Fibroblast of lung (primary cell): ENCODE measurements around the gene CLMP. TPM values are rescaled to one million over a fixed set of nuclear protein-coding genes. Genes with fewer than 3 reads are reported as not detected.
A peak's percentile ranks its signal among the peaks of the same experiment; 100 is the strongest.
"Not testable (repeated sequence)": the region's sequence is repeated elsewhere in the genome, so short reads cannot be mapped to it uniquely, and the experiment has no call there.

Experiments
- DNase-seq, 2 donors: peaks; one replicate each; pipeline versions ENCODE4 v3.0.0 to v3.0.0-alpha.2; 2010; ENCODE audit warnings: low read depth in 2 of 2
- H2AFZ ChIP-seq: 2 replicates; pipeline ENCODE4 v1.5.1; 2012; ENCODE audit warnings: low read length, control low read depth, inconsistent platforms
- H3K27ac ChIP-seq: 2 replicates; pipeline ENCODE4 v1.5.1; 2011; ENCODE audit warnings: low read length, control low read depth; ENCODE audit not compliant: insufficient read depth
- H3K27me3 ChIP-seq: 2 replicates; pipeline ENCODE4 v1.5.1; 2011; ENCODE audit warnings: mild to moderate bottlenecking, low read length; ENCODE audit not compliant: control insufficient read depth, insufficient read depth
- H3K36me3 ChIP-seq: 2 replicates; pipeline ENCODE4 v1.5.1; 2011; ENCODE audit warnings: low read length; ENCODE audit not compliant: control insufficient read depth, insufficient read depth
- H3K4me1 ChIP-seq: 2 replicates; pipeline ENCODE4 v1.5.1; 2011; ENCODE audit warnings: low read length; ENCODE audit not compliant: control insufficient read depth, insufficient read depth; ENCODE audit errors: extremely low read depth
- H3K4me2 ChIP-seq: 2 replicates; pipeline ENCODE4 v1.5.1; 2011; ENCODE audit warnings: low read length, control low read depth; ENCODE audit not compliant: insufficient read depth; ENCODE audit errors: extremely low read depth
- H3K4me3 ChIP-seq, 4 experiments: fragments of 200-600 bp in 1 of 4; sonication (generic) in 1 of 4; replicated peaks in 1 of 4; 2 replicates each; pipeline ENCODE4 v1.5.1; 2011 to 2016; ENCODE audit warnings: low read length in 4 of 4, low read depth in 3 of 4, mild to moderate bottlenecking in 3 of 4, control low read depth in 2 of 4, inconsistent platforms in 1 of 4, mixed read lengths in 1 of 4; ENCODE audit not compliant: insufficient read depth in 1 of 4; ENCODE audit errors: control extremely low read depth in 1 of 4
- H3K79me2 ChIP-seq: 2 replicates; pipeline ENCODE4 v1.5.1; 2012; ENCODE audit warnings: mild to moderate bottlenecking, low read length, inconsistent platforms; ENCODE audit not compliant: control insufficient read depth, insufficient read depth
- H3K9ac ChIP-seq: 2 replicates; pipeline ENCODE4 v1.5.1; 2011; ENCODE audit warnings: mild to moderate bottlenecking, low read length, control low read depth; ENCODE audit not compliant: insufficient read depth
- H3K9me3 ChIP-seq: 2 replicates; pipeline ENCODE4 v1.5.1; 2012; ENCODE audit warnings: low read depth, low read length; ENCODE audit not compliant: control insufficient read depth, insufficient read depth
- H4K20me1 ChIP-seq: 2 replicates; pipeline ENCODE4 v1.5.1; 2011; ENCODE audit warnings: low read length; ENCODE audit not compliant: control insufficient read depth, insufficient read depth; ENCODE audit errors: extremely low read depth
- EZH2 ChIP-seq: IDR thresholded peaks from 2 replicates; pipeline ENCODE4 v1.5.1; 2012; ENCODE audit warnings: low read length, control low read depth, mild to moderate bottlenecking; ENCODE audit errors: missing control alignments
- polyA plus RNA-seq, 2 donors: library from polyadenylated mRNA; depleted of rRNA in 1 of 2; stranded (reverse) in 1 of 2; unstranded in 1 of 2; fragments of >200 nt; gene quantifications; 2 replicates each; pipeline ENCODE4 v1.2.1, GENCODE V29; 2011 to 2012; ENCODE audit warnings: missing spikeins in 1 of 2
- total RNA-seq: library from RNA; depleted of rRNA; stranded (reverse); fragments of >200 nt; gene quantifications from 2 replicates; pipeline ENCODE4 v1.2.1, GENCODE V29; 2014
- TF ChIP-seq, protein P1 (sequence below), 2 donors: IDR thresholded peaks in 1 of 2; conservative IDR thresholded peaks in 1 of 2; 1 replicate in 1 of 2; 2 replicates in 1 of 2; pipeline ENCODE4 v1.5.1; 2011 to 2012; ENCODE audit warnings: low read length in 2 of 2, control low read depth in 1 of 2, inconsistent platforms in 1 of 2, low read depth in 1 of 2, mild to moderate bottlenecking in 1 of 2

The CLMP gene
- total and polyA plus RNA-seq, 2 donors (not counting 1 experiment from before 2014, with no cell fraction given), result 107 to 243 TPM

DNA sequence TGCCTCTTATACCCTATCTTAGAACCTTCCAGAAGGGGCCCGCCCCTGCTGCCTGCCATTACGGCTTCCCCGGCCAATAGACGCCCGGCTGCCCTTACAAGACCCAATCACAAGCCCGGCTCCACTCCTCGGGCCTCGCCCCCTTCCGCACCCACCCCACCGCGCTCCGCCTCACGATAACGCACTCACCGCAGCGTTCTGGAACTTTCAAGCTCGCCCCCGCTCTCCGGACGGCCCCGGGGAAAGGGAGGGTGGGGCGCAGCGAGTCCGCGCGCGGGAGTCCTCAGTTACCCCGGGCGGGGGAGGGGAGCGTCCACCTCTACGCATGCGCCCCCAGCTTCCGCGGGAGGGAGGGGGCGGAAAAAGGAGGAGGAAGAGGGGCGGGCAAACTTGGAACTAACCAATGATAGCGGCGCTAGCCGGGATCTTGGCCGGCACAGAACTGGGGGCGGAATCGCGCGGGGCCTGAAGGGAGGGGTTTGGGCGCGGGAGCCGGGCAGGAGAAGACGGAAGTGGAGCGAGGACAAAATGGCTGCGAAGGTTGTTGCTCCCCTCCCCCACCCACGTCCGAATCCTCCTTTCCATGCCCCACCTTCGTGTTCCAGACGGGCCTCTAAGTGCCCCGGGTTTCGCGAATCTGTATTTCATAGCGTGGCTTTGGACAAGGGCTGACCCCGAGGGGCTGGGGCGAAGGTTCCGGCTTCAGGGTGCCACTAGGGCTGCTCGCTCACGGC lies 132.7 kb downstream of the CLMP start:
- H3K4me2 ChIP-seq, result peak overlapping the region; percentile 89
- peaks cover 9% of the 10 kb centered on the region for H4K20me1 ChIP-seq
- no peak overlapping the region for H2AFZ ChIP-seq
- TF ChIP-seq EZH2, result no peak
- TF ChIP-seq, protein P1, sequence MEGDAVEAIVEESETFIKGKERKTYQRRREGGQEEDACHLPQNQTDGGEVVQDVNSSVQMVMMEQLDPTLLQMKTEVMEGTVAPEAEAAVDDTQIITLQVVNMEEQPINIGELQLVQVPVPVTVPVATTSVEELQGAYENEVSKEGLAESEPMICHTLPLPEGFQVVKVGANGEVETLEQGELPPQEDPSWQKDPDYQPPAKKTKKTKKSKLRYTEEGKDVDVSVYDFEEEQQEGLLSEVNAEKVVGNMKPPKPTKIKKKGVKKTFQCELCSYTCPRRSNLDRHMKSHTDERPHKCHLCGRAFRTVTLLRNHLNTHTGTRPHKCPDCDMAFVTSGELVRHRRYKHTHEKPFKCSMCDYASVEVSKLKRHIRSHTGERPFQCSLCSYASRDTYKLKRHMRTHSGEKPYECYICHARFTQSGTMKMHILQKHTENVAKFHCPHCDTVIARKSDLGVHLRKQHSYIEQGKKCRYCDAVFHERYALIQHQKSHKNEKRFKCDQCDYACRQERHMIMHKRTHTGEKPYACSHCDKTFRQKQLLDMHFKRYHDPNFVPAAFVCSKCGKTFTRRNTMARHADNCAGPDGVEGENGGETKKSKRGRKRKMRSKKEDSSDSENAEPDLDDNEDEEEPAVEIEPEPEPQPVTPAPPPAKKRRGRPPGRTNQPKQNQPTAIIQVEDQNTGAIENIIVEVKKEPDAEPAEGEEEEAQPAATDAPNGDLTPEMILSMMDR (conservative IDR thresholded peaks at IDR 0.05 in 1 of 2, IDR thresholded peaks at IDR 0.05 in 1 of 2; ENCODE audit: low read depth in 1 of 2, low read length in 2 of 2), result no peak
- peak; percentile 100 for DNase-seq
- H3K9ac ChIP-seq, result peak overlapping the region; percentile 95
- H3K4me3 ChIP-seq, result peak overlapping the region; percentile 94 to 99 (median 98)
- H3K27ac ChIP-seq, result peak overlapping the region; percentile 98
- no peaks in the 10 kb centered on the region for H3K9me3 ChIP-seq
- H3K79me2 ChIP-seq, result peaks cover 57% of the 10 kb centered on the region
- no peaks in the 10 kb centered on the region for H3K27me3 ChIP-seq
- peaks cover 21% of the 10 kb centered on the region for H3K4me1 ChIP-seq
- H3K36me3 ChIP-seq, result peaks cover 22% of the 10 kb centered on the region

DNA sequence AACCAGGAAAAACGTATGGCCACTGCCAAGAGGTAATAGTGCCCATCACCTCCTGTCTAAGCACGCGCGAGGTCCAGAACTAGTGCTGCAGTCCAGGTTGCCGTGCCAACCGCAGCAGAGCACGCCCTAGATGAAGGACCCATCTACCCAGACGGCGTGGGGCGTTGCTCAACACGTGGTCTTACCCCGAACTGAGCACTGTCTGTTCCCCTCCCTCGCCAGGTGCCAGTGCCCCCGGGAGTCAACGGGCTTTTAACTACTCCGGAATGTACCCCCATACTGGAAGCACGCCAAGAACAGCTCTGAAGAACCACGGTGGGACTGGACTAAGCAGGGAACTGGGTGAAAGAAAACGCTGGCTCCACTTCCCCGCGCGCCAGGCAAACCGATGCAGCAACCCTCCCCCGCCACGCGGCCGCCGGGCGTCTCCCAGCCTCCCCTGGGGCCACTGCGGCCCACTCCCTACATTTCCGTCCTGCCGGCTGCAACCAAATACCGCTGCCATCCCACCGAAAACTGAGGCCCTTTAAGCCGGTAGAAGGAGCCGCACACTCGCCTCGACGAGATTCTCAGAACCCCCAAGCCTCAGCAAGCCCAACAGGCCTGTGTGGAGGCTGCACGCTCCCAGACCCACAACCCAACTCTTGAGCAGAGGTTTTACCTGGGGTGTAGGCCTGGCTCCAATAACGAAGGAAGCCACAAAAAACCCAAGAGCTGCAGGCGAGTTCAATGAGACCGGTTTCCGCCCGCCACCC lies 133.5 kb downstream of the CLMP start, which contains the start of gene HSPA8:
HSPA8 (minus strand) TSS at position 734 of the 755 bp plus-strand sequence. CDS start 812 bp downstream, outside the sequence.
- Histone ChIP-seq H4K20me1 (peaks cover 9% of the 10 kb centered on the region), H3K9me3 (no peaks in the 10 kb centered on the region), H3K4me1 (peaks cover 27% of the 10 kb centered on the region), H2AFZ (no peak within 1 kb of the TSS), H3K4me3 (peak within 1 kb of the TSS; percentile 94 to 99 (median 98)), H3K9ac (peak within 1 kb of the TSS; percentile 95), H3K27ac (peak within 1 kb of the TSS; percentile 98), H3K36me3 (peaks cover 29% of the 10 kb centered on the region), H3K27me3 (no peaks in the 10 kb centered on the region), H3K4me2 (peak within 1 kb of the TSS; percentile 93), H3K79me2 (peaks cover 63% of the 10 kb centered on the region)
- no peak for TF ChIP-seq EZH2
- TF ChIP-seq, protein P1 (conservative IDR thresholded peaks at IDR 0.05 in 1 of 2, IDR thresholded peaks at IDR 0.05 in 1 of 2; ENCODE audit: low read depth in 1 of 2, low read length in 2 of 2), result no peak
- peak; percentile 64 to 70 for DNase-seq

DNA sequence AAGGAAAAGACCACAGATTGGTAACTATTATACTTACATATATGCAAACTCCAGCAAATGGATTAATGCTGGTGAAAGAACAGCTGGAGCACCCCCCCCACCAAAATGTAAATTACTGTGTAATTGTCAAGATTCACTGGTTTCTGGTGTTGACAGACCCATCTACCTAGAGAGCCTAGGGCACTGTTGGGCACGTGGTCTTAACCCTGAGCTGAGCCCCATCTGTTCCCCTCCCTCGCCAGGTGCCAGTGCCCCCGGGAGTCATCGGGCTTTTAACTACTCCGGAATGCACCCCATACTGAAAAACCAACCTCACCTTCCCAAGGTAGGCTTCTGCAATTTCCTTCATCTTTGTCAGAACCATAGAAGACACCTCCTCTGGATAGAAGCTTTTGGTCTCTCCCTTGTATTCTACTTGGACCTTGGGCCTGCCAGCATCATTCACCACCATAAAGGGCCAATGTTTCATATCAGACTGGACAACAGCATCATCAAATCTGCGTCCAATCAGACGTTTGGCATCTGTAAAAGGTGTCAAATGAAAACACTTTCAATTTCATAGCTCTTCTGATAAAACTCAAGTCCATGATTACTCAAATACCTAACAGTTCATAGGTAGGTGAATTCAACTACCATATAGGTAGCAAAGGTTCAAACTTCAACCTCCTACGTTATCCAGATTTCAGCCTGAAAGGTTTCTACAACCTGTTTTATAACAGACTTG lies 134.6 kb downstream of the CLMP start:
- H3K27ac ChIP-seq, result peak overlapping the region; percentile 87
- H3K4me3 ChIP-seq, result peak overlapping the region; percentile 94 to 99 (median 98)
- H3K79me2 ChIP-seq, result peaks cover 63% of the 10 kb centered on the region
- H3K27me3 ChIP-seq, result no peaks in the 10 kb centered on the region
- no peak for DNase-seq
- no peaks in the 10 kb centered on the region for H3K9me3 ChIP-seq
- H2AFZ ChIP-seq, result no peak overlapping the region
- peaks cover 9% of the 10 kb centered on the region for H4K20me1 ChIP-seq
- H3K36me3 ChIP-seq, result peaks cover 31% of the 10 kb centered on the region
- H3K4me1 ChIP-seq, result peaks cover 21% of the 10 kb centered on the region
- peak overlapping the region; percentile 87 for H3K9ac ChIP-seq
- no peak for TF ChIP-seq EZH2
- TF ChIP-seq, protein P1 (conservative IDR thresholded peaks at IDR 0.05 in 1 of 2, IDR thresholded peaks at IDR 0.05 in 1 of 2; ENCODE audit: low read depth in 1 of 2, low read length in 2 of 2), result no peak
- H3K4me2 ChIP-seq, result peak overlapping the region; percentile 93

DNA sequence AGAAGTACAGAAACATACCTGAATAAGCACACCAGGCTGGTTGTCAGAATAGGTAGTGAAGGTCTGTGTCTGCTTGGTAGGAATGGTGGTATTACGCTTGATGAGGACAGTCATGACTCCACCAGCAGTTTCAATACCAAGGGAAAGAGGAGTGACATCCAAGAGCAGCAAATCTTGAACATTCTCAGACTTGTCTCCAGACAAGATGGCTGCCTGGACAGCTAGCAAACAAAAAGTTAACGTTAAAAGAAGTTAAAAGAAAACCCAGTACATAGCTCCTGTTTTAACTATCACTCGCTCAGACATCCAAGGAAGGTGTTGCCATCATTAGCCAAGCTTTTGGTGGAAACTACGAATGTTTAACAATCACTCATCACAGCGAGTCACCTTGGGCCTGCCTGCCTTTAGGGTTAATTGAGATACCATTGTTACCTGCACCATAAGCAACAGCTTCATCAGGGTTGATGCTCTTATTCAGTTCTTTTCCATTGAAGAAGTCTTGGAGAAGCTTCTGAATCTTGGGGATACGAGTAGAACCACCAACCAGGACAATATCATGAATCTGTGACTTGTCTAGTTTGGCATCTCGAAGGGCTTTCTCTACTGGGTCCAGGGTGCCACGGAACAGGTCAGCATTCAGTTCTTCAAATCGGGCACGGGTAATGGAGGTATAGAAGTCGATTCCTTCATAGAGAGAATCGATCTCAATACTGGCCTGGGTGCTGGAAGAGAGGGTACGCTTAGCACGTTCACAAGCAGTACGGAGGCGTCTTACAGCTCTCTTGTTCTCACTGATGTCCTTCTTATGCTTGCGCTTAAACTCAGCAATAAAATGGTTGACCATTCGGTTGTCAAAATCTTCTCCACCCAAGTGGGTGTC lies 135.8 kb downstream of the CLMP start:
- peak overlapping the region; percentile 94 to 99 (median 98) for H3K4me3 ChIP-seq
- peaks cover 59% of the 10 kb centered on the region for H3K79me2 ChIP-seq
- peaks cover 12% of the 10 kb centered on the region for H4K20me1 ChIP-seq
- peaks cover 34% of the 10 kb centered on the region for H3K36me3 ChIP-seq
- H3K27ac ChIP-seq, result peak overlapping the region; percentile 16
- H2AFZ ChIP-seq, H3K9me3 ChIP-seq, DNase-seq, H3K9ac ChIP-seq, H3K27me3 ChIP-seq: not testable (repeated sequence)
- H3K4me2 ChIP-seq, result peak overlapping the region; percentile 93
- peaks cover 19% of the 10 kb centered on the region for H3K4me1 ChIP-seq
